ENCODE results near the gene RREB1.

Gene RREB1

GRCh38 chr6:7142918-7143475 lies 35.2 kb downstream of the RREB1 start:
- no peaks in the 10 kb centered on the region for H3K36me3 Mint-ChIP-seq (ENCODE audit: low read depth)
- no peak for DNase-seq
- H3K27ac Mint-ChIP-seq, result peak overlapping the region; percentile 58
- peak overlapping the region; percentile 24 for H3K4me3 Mint-ChIP-seq
- no peaks in the 10 kb centered on the region for H3K27me3 Mint-ChIP-seq (ENCODE audit: low read depth, poor library complexity)
- peaks cover 92% of the 10 kb centered on the region for H3K4me1 Mint-ChIP-seq
- no peak for TF ChIP-seq CTCF (IDR thresholded peaks at IDR 0.05)
- no peaks in the 10 kb centered on the region for H3K9me3 Mint-ChIP-seq

GRCh38 chr6:7143476-7143974 lies 35.8 kb downstream of the RREB1 start:
- Mint-ChIP-seq H3K27me3 (ENCODE audit: low read depth, poor library complexity) (no peaks in the 10 kb centered on the region), H3K36me3 (ENCODE audit: low read depth) (no peaks in the 10 kb centered on the region), H3K27ac (peak overlapping the region; percentile 58), H3K9me3 (no peaks in the 10 kb centered on the region), H3K4me1 (peaks cover 90% of the 10 kb centered on the region), H3K4me3 (peak overlapping the region; percentile 24)
- no peak for DNase-seq
- TF ChIP-seq CTCF (IDR thresholded peaks at IDR 0.05), result peak; percentile 33

- peaks cover 77% of the 10 kb centered on the region for H3K4me1 Mint-ChIP-seq
- H3K36me3 Mint-ChIP-seq (ENCODE audit: low read depth), result no peaks in the 10 kb centered on the region
- H3K27ac Mint-ChIP-seq, result no peak overlapping the region
- H3K4me3 Mint-ChIP-seq, result peak overlapping the region; percentile 17
- no peak for TF ChIP-seq CTCF (IDR thresholded peaks at IDR 0.05)
- DNase-seq, result no peak
- H3K27me3 Mint-ChIP-seq (ENCODE audit: low read depth, poor library complexity), result no peaks in the 10 kb centered on the region
- H3K9me3 Mint-ChIP-seq, result no peaks in the 10 kb centered on the region
Observed at GRCh38 chr6:7144872-7145584, 37.3 kb downstream of the RREB1 start.

- H3K4me3 Mint-ChIP-seq, result peak overlapping the region; percentile 12
- TF ChIP-seq CTCF (IDR thresholded peaks at IDR 0.05), result no peak
- no peak overlapping the region for H3K27ac Mint-ChIP-seq
Observed at GRCh38 chr6:7145585-7145884, 37.8 kb downstream of the RREB1 start.

GRCh38 chr6:7145885-7146828 lies 38.4 kb downstream of the RREB1 start:
- Mint-ChIP-seq H3K27me3 (ENCODE audit: low read depth, poor library complexity) (no peaks in the 10 kb centered on the region), H3K4me3 (peak overlapping the region; percentile 12), H3K36me3 (ENCODE audit: low read depth) (no peaks in the 10 kb centered on the region), H3K4me1 (peaks cover 79% of the 10 kb centered on the region), H3K9me3 (no peaks in the 10 kb centered on the region), H3K27ac (peak overlapping the region; percentile 77)
- DNase-seq, result no peak
- TF ChIP-seq CTCF (IDR thresholded peaks at IDR 0.05), result no peak

More at GRCh38 chr6:7145585-7145884, 37.8 kb downstream of the RREB1 start:
- Mint-ChIP-seq H3K27me3 (ENCODE audit: low read depth, poor library complexity) (no peaks in the 10 kb centered on the region), H3K4me1 (peaks cover 78% of the 10 kb centered on the region), H3K36me3 (ENCODE audit: low read depth) (no peaks in the 10 kb centered on the region), H3K9me3 (no peaks in the 10 kb centered on the region)
- DNase-seq, result no peak

Data from nephron progenitor cell (in vitro differentiated cells).